GM04504 (cell line): ENCODE measurements around the gene SIGLEC6.

Source experiments
- DNase-seq: peaks from one replicate; pipeline ENCODE4 v3.0.0-alpha.2; 2012; ENCODE audit warnings: low read depth

SIGLEC6 gene

DNA sequence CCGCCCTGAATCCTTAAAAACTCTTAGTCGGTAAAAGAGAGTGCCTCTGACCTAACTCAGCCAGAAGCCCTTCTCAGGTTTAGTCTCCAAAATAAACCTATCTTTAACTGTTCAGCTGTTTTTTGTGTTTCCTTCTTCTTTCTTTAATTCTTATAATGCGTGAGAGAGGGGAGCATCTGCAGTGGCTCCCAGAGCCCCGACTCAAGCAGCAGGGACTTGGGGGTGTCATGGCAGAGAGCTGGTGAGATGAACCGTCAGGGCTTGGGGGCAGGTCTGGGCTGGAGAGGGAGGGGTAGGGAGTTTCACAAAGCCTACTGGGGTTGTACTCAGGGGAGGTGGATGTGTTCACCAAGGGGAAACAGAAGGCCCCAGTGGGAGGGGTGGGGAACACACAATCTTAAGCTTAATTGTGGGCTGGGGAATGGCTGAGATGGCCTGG is 16.8 kb upstream of the SIGLEC6 start:
- DNase-seq = no peak

GRCh38 chr19:51547397-51548212 is 16.1 kb upstream of the SIGLEC6 start:
- no peak for DNase-seq

DNA sequence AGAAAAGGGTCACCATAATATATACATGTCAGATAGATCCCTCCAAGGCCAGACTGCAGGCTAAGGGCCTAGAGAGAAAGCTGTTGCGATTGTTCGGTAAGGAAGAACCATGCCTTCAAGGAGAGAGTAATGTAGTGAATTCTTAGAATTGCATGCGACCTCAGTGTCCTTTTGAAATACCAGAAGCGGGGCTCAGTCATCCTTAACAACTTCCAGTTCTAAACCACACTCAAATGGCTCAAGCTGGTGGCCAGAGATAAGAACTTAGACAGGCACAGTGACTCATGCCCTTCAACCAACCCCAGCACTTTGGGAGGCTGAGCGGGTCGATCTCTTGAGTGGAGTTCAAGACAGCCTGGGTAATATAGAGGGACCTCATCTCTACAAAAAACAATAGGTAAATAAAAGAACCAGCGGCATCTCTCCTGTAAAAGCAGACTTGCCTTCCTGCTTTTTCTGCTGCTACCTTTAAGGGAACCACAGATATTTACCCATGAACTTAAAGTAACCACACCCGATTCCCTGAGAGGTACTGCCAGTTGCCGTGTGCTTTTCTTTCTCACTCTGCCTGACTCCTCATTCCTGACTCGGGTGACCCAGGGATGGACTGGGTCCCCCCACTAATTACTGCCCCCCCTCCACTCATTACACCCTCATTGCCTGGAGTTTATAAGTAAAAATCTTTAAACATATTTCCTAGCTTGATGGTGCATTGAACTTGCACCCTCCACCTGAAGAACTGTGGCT is 15.4 kb upstream of the SIGLEC6 start:
- no peak for DNase-seq

- no peak for DNase-seq
Observed at GRCh38 chr19:51546107-51546649, 14.7 kb upstream of the SIGLEC6 start.

GRCh38 chr19:51544038-51544437 is 12.6 kb upstream of the SIGLEC6 start:
- no peak for DNase-seq

DNA sequence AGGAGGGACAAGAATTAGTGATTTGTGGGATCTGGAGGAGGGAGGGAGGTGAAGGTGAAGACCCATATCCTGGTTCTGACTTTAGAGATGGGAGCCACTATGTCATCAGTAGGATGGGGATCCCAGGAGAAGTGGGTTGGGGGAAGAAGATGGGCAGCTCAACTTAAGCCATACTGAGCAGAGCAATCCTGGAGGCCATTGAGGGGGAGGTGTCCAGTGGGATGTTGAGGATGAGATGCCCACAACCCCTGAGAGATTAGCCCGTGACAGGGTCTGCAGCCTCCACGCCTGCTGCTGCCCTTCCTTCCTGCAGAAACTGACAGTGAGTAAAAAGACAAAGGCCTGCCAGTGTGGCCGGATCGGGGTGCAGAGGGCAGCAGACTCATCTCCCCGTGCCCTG is 11.2 kb upstream of the SIGLEC6 start:
- no peak for DNase-seq

GRCh38 chr19:51541458-51542357 is 10.2 kb upstream of the SIGLEC6 start:
- no peak for DNase-seq

- DNase-seq = no peak
Observed at GRCh38 chr19:51539821-51540366, 8.4 kb upstream of the SIGLEC6 start.

DNA sequence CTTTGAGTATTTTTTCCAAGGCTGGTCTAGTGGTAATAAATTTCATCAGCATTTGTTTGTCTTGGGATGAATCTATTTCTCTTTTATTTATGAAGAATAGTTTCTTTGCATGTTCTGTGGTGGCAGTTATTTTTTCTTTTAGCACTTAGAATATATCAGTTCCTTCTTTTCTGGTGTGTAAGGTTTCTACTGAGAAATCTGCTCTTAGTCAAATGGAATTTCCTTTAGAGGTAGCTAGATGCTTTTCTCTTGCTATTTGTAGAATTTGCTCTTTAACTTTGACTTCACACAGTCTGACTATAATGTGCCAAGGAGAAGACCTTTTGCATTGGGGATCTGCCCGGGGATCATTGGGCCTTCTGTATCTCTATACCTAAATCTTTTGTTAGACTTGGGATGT is 4.1 kb upstream of the SIGLEC6 start:
- no peak for DNase-seq

- no peak for DNase-seq
Observed at GRCh38 chr19:51530616-51531015, 854 bp downstream of the SIGLEC6 start.

GRCh38 chr19:51529301-51529700 is 2.2 kb downstream of the SIGLEC6 start:
- DNase-seq = no peak

GRCh38 chr19:51525651-51526050 is 5.8 kb downstream of the SIGLEC6 start:
- no peak for DNase-seq

DNA sequence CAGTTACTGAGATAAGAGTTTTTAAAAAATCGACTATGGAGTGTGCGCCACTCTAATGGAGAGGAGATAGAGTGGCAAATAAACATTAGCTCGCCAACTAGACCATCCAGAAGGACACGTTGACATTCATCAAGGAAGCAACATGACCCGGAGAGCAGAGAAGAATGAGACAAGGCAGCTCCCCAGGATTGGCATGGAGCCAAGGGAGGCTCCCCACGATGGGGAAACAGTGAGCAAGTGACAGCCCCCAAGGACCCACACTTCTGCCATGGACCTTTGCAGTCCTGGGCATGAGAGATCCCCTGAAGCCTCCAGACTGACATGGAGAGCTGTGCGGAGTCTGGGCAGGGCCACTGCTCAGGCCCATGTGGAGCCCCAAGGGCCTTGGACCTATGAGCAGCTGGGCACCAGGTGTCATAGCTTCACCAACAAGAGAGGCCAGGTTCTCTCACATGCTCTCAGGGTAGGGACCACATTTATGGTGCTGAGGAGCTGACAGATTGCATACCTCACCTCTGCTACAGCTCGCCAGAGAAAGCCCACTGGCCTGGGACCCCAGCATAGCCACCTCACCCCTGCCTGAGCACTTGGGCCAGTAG is 6.7 kb downstream of the SIGLEC6 start:
- DNase-seq = no peak

- DNase-seq = no peak
Observed at GRCh38 chr19:51521781-51522180, 9.7 kb downstream of the SIGLEC6 start.

- no peak for DNase-seq
Observed at GRCh38 chr19:51521357-51521756, 10.1 kb downstream of the SIGLEC6 start.

DNA sequence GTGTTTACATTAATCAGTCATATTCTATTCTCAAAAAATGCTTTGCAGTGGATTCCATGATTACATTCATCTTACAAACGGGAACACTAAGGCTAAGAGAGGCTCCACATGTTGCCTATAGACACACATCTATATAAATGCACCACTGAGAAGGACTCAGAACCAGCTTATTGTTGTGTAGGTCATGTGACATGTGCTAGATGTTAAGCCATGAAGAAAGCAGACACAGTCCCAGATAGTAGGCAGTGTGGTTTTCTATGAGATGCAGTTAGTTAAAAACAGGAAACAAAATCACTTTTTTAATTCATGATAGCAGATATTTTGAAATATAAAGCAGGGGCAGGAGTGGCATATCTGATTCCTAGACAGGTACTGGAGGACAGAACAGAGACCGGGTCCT is 10.7 kb downstream of the SIGLEC6 start:
- DNase-seq = no peak

DNA sequence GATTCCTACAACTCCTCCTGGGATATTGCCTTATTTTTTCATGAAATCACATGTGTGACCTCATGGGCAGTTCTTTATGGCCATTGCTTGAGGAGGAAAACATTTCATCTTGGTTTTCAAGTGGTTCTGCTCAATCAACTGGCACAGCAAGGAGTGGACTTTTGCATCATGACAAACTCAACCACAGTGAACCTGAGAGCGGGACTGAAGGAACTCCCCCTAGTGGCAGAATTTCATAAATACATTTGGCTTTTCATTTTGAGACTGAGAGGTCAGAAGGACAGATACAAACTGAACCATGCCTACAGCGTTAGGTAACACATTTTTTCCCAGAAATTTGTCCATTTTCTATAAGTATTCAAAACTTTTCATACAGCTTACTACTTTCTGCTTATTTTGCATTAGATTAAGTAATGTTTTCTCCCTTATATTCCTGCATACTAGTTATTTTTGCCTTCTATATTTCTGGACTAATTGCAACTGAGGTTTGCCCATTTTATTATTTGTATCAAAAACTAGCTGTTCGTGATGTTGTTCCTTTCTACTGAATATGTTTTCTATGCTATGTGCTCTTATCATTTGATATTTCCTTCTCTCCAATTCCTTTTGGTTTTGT is 16.5 kb downstream of the SIGLEC6 start:
- DNase-seq = peak; percentile 9

DNA sequence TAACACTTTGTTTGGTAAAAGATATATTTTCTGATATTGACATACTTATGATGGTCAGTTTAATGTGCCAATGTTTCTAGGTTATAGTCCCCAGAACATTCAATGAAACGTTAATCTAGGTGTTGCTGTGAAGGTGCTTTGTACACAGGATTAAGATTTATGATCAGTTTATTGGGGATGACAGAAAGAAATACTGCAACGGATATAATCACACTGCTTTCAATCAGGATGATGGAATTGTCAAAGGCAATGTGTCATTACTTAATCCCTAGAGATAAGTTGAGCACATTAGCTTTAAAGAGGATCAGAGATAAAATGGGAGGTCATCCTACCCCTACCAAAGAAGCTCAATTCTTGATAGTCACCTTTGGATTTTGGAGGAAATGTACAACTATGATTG is 17.5 kb downstream of the SIGLEC6 start:
- DNase-seq = no peak

GRCh38 chr19:51511353-51511752 is 20.1 kb downstream of the SIGLEC6 start:
- no peak for DNase-seq

- no peak for DNase-seq
Observed at GRCh38 chr19:51509823-51510660, 21.4 kb downstream of the SIGLEC6 start.
